SK-N-SH (cell line): ENCODE measurements around the gene NAV2. TPM values are rescaled to one million over a fixed set of nuclear protein-coding genes. Genes with fewer than 3 reads are reported as not detected.
A peak's percentile ranks its signal among the peaks of the same experiment; 100 is the strongest.

Experiments used
- CTCF ChIA-PET: fragments of 300-600, 350-600 bp; formaldehyde crosslinking; extraction: SDS; loops from one replicate; lab custom pipeline; 2021; lab: Yijun Ruan, JAX
- POLR2A ChIA-PET: fragments of 350-600 bp; sonication (Branson Sonifier 250); formaldehyde crosslinking; extraction: SDS; loops from one replicate; lab custom pipeline; 2020; ENCODE audit warnings: antibody characterized with exemption, inconsistent platforms; lab: Yijun Ruan, JAX
- DNase-seq: peaks from one replicate; pipeline ENCODE4 v3.0.0; 2012
- H2AFZ ChIP-seq: fragments of 200-600 bp; sonication (generic); 2 replicates; pipeline ENCODE4 v1.8.1; 2016; ENCODE audit warnings: antibody characterized with exemption, mild to moderate bottlenecking, low read depth
- H3F3A ChIP-seq: fragments of 200-600 bp; sonication (generic); replicated peaks from 2 replicates; pipeline ENCODE3; 2016; ENCODE audit warnings: antibody characterized with exemption, mild to moderate bottlenecking; ENCODE audit not compliant: insufficient read depth
- H3K27ac ChIP-seq, 2 experiments: fragments of 200-500 bp in 1 of 2; fragments of 200-600 bp in 1 of 2; sonication (Bioruptor generic) in 1 of 2; sonication (generic), shearing (Covaris generic) in 1 of 2; 2 replicates each; pipeline versions ENCODE4 v1.5.1 to v1.6.1; 2014 to 2016; ENCODE audit warnings: low read depth in 2 of 2, inconsistent platforms in 1 of 2, low read length in 1 of 2, mild to moderate bottlenecking in 1 of 2, mixed read lengths in 1 of 2
- H3K27me3 ChIP-seq: fragments of 200-600 bp; sonication (generic), shearing (Covaris generic); 2 replicates; pipeline ENCODE4 v1.6.1; 2016; ENCODE audit warnings: mixed run types; ENCODE audit not compliant: insufficient read depth
- H3K36me3 ChIP-seq, 2 experiments: fragments of 200-500 bp in 1 of 2; fragments of 200-600 bp in 1 of 2; sonication (Bioruptor generic) in 1 of 2; sonication (generic) in 1 of 2; replicated peaks in 1 of 2; 2 replicates each; pipeline versions ENCODE3 to v1.5.1; 2014 to 2016; ENCODE audit warnings: low read length in 1 of 2, mild to moderate bottlenecking in 1 of 2; ENCODE audit not compliant: insufficient read depth in 2 of 2, control insufficient read depth in 1 of 2
- H3K4me1 ChIP-seq, 2 experiments: fragments of 200-500 bp in 1 of 2; fragments of 200-600 bp in 1 of 2; sonication (Bioruptor generic) in 1 of 2; sonication (generic), shearing (Covaris generic) in 1 of 2; 2 replicates each; pipeline versions ENCODE4 v1.5.1 to v1.6.1; 2014 to 2016; ENCODE audit warnings: low read depth in 1 of 2, low read length in 1 of 2, mixed run types in 1 of 2; ENCODE audit not compliant: insufficient read depth in 2 of 2, control insufficient read depth in 1 of 2
- H3K4me2 ChIP-seq: fragments of 200-600 bp; sonication (generic), shearing (Covaris generic); 2 replicates; pipeline ENCODE4 v1.6.1; 2017; ENCODE audit warnings: mixed run types
- H3K4me3 ChIP-seq, 2 experiments: fragments of 200-500 bp in 1 of 2; fragments of 200-600 bp in 1 of 2; sonication (Bioruptor generic) in 1 of 2; sonication (generic), shearing (Covaris generic) in 1 of 2; 2 replicates each; pipeline versions ENCODE4 v1.5.1 to v1.8.1; 2014 to 2016; ENCODE audit warnings: low read depth in 2 of 2, inconsistent platforms in 1 of 2, low read length in 1 of 2, mild to moderate bottlenecking in 1 of 2, mixed read lengths in 1 of 2, moderate library complexity in 1 of 2
- H3K79me2 ChIP-seq: fragments of 200-600 bp; sonication (generic); 2 replicates; pipeline ENCODE4 v1.8.1; 2017; ENCODE audit warnings: mild to moderate bottlenecking; ENCODE audit not compliant: insufficient read depth
- H3K9ac ChIP-seq: fragments of 200-600 bp; sonication (generic); 2 replicates; pipeline ENCODE4 v1.6.1; 2017; ENCODE audit warnings: mixed run types
- H3K9me2 ChIP-seq: fragments of 200-600 bp; sonication (generic); 2 replicates; pipeline ENCODE4 v1.6.1; 2017; ENCODE audit warnings: mixed run types
- H3K9me3 ChIP-seq: fragments of 200-600 bp; sonication (generic); 2 replicates; pipeline ENCODE4 v1.6.1; 2017; ENCODE audit warnings: mixed run types, mild to moderate bottlenecking, moderate library complexity
- H4K20me1 ChIP-seq: fragments of 200-600 bp; sonication (generic); 2 replicates; pipeline ENCODE4 v1.6.1; 2017; ENCODE audit warnings: mild to moderate bottlenecking, mixed run types; ENCODE audit not compliant: insufficient read depth
- ELF1 ChIP-seq: IDR thresholded peaks from 2 replicates; pipeline ENCODE4 v1.4.0; 2012
- EZH2phosphoT487 ChIP-seq: fragments of 200-600 bp; sonication (generic); IDR thresholded peaks from 2 replicates; pipeline ENCODE4 v1.6.1; 2017; ENCODE audit warnings: low read depth, mixed run types, mild to moderate bottlenecking, antibody characterized with exemption, moderate library complexity, borderline replicate concordance
- MXI1 ChIP-seq: IDR thresholded peaks from 2 replicates; pipeline ENCODE4 v1.6.1; 2012; ENCODE audit warnings: mild to moderate bottlenecking, low read depth, low read length, improper control_type of control experiment
- YY1 ChIP-seq: IDR thresholded peaks from 2 replicates; pipeline ENCODE4 v1.4.0; 2012; ENCODE audit warnings: low read depth, mild to moderate bottlenecking
- WGBS: methylation state at CpG from one replicate; pipeline ENCODE4 v1.1.6; 2017; ENCODE audit warnings: low lambda C conversion rate; 5-methylcytosine and 5-hydroxymethylcytosine counted together
- polyA plus RNA-seq, 3 experiments: library from polyadenylated mRNA; depleted of rRNA; stranded (reverse); fragments of >200 nt; gene quantifications; 2 replicates each; pipeline ENCODE4 v1.2.3, GENCODE V29; 2012
- TF ChIP-seq, protein P1 (sequence below): fragments of 150-350 bp; IDR thresholded peaks from 2 replicates; pipeline ENCODE4 v1.6.1; 2016; ENCODE audit warnings: mild to moderate bottlenecking, low read depth, low read length
- TF ChIP-seq, protein P2 (sequence below): IDR thresholded peaks from 2 replicates; pipeline ENCODE4 v1.6.1; 2012; ENCODE audit warnings: mild to moderate bottlenecking, low read depth, low read length, moderate library complexity
- TF ChIP-seq, protein P3 (sequence below): IDR thresholded peaks from 2 replicates; pipeline ENCODE4 v1.4.0; 2012; ENCODE audit warnings: low read depth, borderline replicate concordance

NAV2 gene
- polyA plus RNA-seq, 1 of the 3 experiments (the other 2 are of a cell fraction), result 26.2 TPM

DNA sequence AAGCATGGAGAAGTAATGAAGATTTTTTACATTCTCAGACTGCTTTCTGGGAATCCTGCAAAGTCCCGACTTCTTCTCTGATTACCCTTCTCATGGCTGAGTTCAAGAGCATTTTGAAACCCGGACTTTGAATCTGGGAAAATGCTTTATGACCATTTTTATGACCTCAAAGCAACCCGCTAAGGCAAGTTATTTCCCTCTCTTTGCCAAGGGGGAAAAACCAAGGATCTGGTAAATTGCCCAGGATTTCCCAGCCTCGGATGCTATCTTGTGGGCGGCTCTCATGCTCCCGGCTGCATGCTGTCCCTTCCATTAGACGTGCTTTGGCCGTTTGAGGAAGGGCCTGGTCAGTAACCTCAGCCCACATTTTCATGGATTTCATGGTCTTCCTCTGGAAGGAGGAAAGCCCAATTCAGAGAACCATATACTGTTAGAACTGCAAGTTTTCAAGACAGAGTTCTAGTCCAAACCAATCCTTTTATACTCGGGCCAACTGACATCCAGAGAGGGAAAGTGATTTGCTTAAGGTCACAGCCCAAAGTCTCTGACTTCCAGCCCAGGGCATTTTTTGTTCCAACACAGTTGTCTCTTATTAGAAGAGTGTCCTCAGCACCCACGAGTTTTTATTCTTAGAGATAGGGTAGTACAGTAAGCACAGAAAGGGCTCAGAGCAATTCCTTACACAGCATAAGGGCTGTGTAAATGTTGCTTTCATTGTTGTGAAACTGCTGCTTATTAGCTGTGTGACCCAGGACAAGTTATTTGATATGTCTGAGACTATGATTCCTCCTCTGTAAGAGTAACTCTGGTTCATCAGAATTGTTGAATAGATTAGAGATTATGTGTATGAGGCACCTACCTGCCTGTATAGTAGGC is 77.4 kb downstream of the NAV2 start:
- Histone ChIP-seq H3K4me3 (no peak overlapping the region), H3K4me2 (no peak overlapping the region), H3K79me2 (peaks cover 100% of the 10 kb centered on the region), H3K9me3 (no peaks in the 10 kb centered on the region), H2AFZ (no peak overlapping the region), H4K20me1 (peaks cover 100% of the 10 kb centered on the region), H3F3A (no peaks in the 10 kb centered on the region), H3K9me2 (no peaks in the 10 kb centered on the region), H3K36me3 (peaks cover 5 to 16% of the 10 kb centered on the region in 2 experiments), H3K27me3 (no peaks in the 10 kb centered on the region), H3K9ac (no peak overlapping the region), H3K27ac (peak overlapping the region; percentile 6 to 60; a peak in 2 of 4 replicates), H3K4me1 (peaks cover 0 to 50% of the 10 kb centered on the region in 2 experiments; a peak in 3 of 4 replicates)
- no peak for TF ChIP-seq EZH2phosphoT487
- TF ChIP-seq, protein P1, sequence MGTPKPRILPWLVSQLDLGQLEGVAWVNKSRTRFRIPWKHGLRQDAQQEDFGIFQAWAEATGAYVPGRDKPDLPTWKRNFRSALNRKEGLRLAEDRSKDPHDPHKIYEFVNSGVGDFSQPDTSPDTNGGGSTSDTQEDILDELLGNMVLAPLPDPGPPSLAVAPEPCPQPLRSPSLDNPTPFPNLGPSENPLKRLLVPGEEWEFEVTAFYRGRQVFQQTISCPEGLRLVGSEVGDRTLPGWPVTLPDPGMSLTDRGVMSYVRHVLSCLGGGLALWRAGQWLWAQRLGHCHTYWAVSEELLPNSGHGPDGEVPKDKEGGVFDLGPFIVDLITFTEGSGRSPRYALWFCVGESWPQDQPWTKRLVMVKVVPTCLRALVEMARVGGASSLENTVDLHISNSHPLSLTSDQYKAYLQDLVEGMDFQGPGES, result no peak
- TF ChIP-seq, protein P2, sequence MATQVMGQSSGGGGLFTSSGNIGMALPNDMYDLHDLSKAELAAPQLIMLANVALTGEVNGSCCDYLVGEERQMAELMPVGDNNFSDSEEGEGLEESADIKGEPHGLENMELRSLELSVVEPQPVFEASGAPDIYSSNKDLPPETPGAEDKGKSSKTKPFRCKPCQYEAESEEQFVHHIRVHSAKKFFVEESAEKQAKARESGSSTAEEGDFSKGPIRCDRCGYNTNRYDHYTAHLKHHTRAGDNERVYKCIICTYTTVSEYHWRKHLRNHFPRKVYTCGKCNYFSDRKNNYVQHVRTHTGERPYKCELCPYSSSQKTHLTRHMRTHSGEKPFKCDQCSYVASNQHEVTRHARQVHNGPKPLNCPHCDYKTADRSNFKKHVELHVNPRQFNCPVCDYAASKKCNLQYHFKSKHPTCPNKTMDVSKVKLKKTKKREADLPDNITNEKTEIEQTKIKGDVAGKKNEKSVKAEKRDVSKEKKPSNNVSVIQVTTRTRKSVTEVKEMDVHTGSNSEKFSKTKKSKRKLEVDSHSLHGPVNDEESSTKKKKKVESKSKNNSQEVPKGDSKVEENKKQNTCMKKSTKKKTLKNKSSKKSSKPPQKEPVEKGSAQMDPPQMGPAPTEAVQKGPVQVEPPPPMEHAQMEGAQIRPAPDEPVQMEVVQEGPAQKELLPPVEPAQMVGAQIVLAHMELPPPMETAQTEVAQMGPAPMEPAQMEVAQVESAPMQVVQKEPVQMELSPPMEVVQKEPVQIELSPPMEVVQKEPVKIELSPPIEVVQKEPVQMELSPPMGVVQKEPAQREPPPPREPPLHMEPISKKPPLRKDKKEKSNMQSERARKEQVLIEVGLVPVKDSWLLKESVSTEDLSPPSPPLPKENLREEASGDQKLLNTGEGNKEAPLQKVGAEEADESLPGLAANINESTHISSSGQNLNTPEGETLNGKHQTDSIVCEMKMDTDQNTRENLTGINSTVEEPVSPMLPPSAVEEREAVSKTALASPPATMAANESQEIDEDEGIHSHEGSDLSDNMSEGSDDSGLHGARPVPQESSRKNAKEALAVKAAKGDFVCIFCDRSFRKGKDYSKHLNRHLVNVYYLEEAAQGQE, result no peak
- TF ChIP-seq MXI1, result no peak
- no peak for TF ChIP-seq ELF1
- TF ChIP-seq YY1, result no peak
- TF ChIP-seq, protein P3, sequence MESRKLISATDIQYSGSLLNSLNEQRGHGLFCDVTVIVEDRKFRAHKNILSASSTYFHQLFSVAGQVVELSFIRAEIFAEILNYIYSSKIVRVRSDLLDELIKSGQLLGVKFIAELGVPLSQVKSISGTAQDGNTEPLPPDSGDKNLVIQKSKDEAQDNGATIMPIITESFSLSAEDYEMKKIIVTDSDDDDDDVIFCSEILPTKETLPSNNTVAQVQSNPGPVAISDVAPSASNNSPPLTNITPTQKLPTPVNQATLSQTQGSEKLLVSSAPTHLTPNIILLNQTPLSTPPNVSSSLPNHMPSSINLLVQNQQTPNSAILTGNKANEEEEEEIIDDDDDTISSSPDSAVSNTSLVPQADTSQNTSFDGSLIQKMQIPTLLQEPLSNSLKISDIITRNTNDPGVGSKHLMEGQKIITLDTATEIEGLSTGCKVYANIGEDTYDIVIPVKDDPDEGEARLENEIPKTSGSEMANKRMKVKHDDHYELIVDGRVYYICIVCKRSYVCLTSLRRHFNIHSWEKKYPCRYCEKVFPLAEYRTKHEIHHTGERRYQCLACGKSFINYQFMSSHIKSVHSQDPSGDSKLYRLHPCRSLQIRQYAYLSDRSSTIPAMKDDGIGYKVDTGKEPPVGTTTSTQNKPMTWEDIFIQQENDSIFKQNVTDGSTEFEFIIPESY, result no peak
- no peak for DNase-seq
- 66% methylated on average over 7 of the region's 10 CpGs for WGBS
- ChIA-PET POLR2A (no interaction called here), CTCF (interaction anchor here (1.0 to 2.0 kb wide), 3 partner anchors 11 to 232 kb away, joined by 3 to 5 read pairs (median 3); no protein-coding TSS in a partner anchor)
